Stimulated activated CD8-positive, alpha-beta memory T cell treated with anti-CD3 and anti-CD28 coated beads, Interleukin-7, amount 100 ng/mL, for 48 hours (primary cell): ENCODE results near the gene PBX4.
A peak's percentile ranks its signal among the peaks of the same experiment; 100 is the strongest.
"Not testable (repeated sequence)": the region's sequence is repeated elsewhere in the genome, so short reads cannot be mapped to it uniquely, and the experiment has no call there.

ENCODE experiments used
- DNase-seq, 2 donors: peaks; one replicate each; pipeline ENCODE4 v3.0.0-alpha.2; 2020; ENCODE audit warnings: low read depth in 1 of 2; ENCODE audit errors: extremely low read depth in 1 of 2

PBX4 gene

GRCh38 chr19:19627621-19628500, 9.4 kb upstream of the PBX4 start, which contains the start of gene LPAR2:
LPAR2 (minus strand) TSS chr19:19628220; CDS start chr19:19627275, 945 bp downstream.
- DNase-seq = peak; percentile 49

GRCh38 chr19:19626516-19627472, 8.3 kb upstream of the PBX4 start:
- no peak for DNase-seq

GRCh38 chr19:19624032-19624570, 5.6 kb upstream of the PBX4 start:
- no peak for DNase-seq

GRCh38 chr19:19623383-19623782, 4.9 kb upstream of the PBX4 start:
- no peak for DNase-seq

GRCh38 chr19:19619849-19620210, 1.3 kb upstream of the PBX4 start:
- no peak for DNase-seq

- no peak for DNase-seq
These were observed 828 bp upstream of the PBX4 start for GRCh38 chr19:19619181-19619848.

- DNase-seq = peak in 1 of 2 donors; percentile 45
These were observed 3.4 kb downstream of the PBX4 start for GRCh38 chr19:19615086-19615485.

GRCh38 chr19:19613506-19613905, 5.0 kb downstream of the PBX4 start:
- DNase-seq = no peak

- DNase-seq = no peak
These were observed 7.9 kb downstream of the PBX4 start for GRCh38 chr19:19610376-19611202.

- not testable (repeated sequence) for DNase-seq
These were observed 11.8 kb downstream of the PBX4 start for GRCh38 chr19:19606686-19607085.

GRCh38 chr19:19606021-19606420, 12.5 kb downstream of the PBX4 start:
- DNase-seq = peak in 1 of 2 donors; percentile 32

- DNase-seq = no peak
These were observed 15.7 kb downstream of the PBX4 start for GRCh38 chr19:19602713-19603324.

GRCh38 chr19:19602136-19602712, 16.3 kb downstream of the PBX4 start:
- DNase-seq = no peak

GRCh38 chr19:19600793-19601330, 17.6 kb downstream of the PBX4 start:
- DNase-seq = no peak

- DNase-seq = peak in 1 of 2 donors; percentile 53
These were observed 19.6 kb downstream of the PBX4 start for GRCh38 chr19:19598728-19599451.

GRCh38 chr19:19597809-19598306, 20.6 kb downstream of the PBX4 start:
- DNase-seq = peak in 1 of 2 donors; percentile 52

GRCh38 chr19:19595171-19595701, 23.3 kb downstream of the PBX4 start:
- no peak for DNase-seq

GRCh38 chr19:19594381-19594780, 24.1 kb downstream of the PBX4 start:
- no peak for DNase-seq
